ENCODE results near the gene RBM28.

RBM28 gene

GRCh38 chr7:128374041-128374440 is 30.3 kb upstream of the RBM28 start:
- DNase-seq (ENCODE audit: low spot score): no peak

- no peak for DNase-seq (ENCODE audit: low spot score)
Measured at GRCh38 chr7:128373606-128374005, 29.9 kb upstream of the RBM28 start.

- no peak for DNase-seq (ENCODE audit: low spot score)
Measured at GRCh38 chr7:128370491-128370890, 26.8 kb upstream of the RBM28 start.

GRCh38 chr7:128366986-128367385 is 23.3 kb upstream of the RBM28 start:
- no peak for DNase-seq (ENCODE audit: low spot score)

GRCh38 chr7:128366300-128366699 is 22.6 kb upstream of the RBM28 start:
- no peak for DNase-seq (ENCODE audit: low spot score)

- no peak for DNase-seq (ENCODE audit: low spot score)
Measured at GRCh38 chr7:128365432-128365831, 21.7 kb upstream of the RBM28 start.

- no peak for DNase-seq (ENCODE audit: low spot score)
Measured at GRCh38 chr7:128364166-128364870, 20.6 kb upstream of the RBM28 start.

- DNase-seq (ENCODE audit: low spot score): no peak
Measured at GRCh38 chr7:128363261-128363721, 19.6 kb upstream of the RBM28 start.

GRCh38 chr7:128362670-128363069 is 19.0 kb upstream of the RBM28 start:
- DNase-seq (ENCODE audit: low spot score): no peak

- DNase-seq (ENCODE audit: low spot score): no peak
Measured at GRCh38 chr7:128361411-128362379, 18.0 kb upstream of the RBM28 start, which contains the start of gene PRRT4. PRRT4 (minus strand) TSS chr7:128361690.

- no peak for DNase-seq (ENCODE audit: low spot score)
Measured at GRCh38 chr7:128360359-128360678, 16.6 kb upstream of the RBM28 start.

GRCh38 chr7:128359939-128360338 is 16.2 kb upstream of the RBM28 start:
- no peak for DNase-seq (ENCODE audit: low spot score)

GRCh38 chr7:128359336-128359735 is 15.6 kb upstream of the RBM28 start:
- DNase-seq (ENCODE audit: low spot score): no peak

- no peak for DNase-seq (ENCODE audit: low spot score)
Measured at GRCh38 chr7:128358233-128358632, 14.5 kb upstream of the RBM28 start.

GRCh38 chr7:128357217-128357613 is 13.5 kb upstream of the RBM28 start:
- no peak for DNase-seq (ENCODE audit: low spot score)

- DNase-seq (ENCODE audit: low spot score): no peak
Measured at GRCh38 chr7:128356546-128357216, 13.0 kb upstream of the RBM28 start.

GRCh38 chr7:128353610-128354009 is 9.9 kb upstream of the RBM28 start:
- DNase-seq (ENCODE audit: low spot score): no peak

- no peak for DNase-seq (ENCODE audit: low spot score)
Measured at GRCh38 chr7:128353189-128353588, 9.5 kb upstream of the RBM28 start.

GRCh38 chr7:128352636-128353035 is 8.9 kb upstream of the RBM28 start:
- DNase-seq (ENCODE audit: low spot score): no peak

- peak; percentile 42 for DNase-seq (ENCODE audit: low spot score)
Measured at GRCh38 chr7:128352153-128352537, 8.4 kb upstream of the RBM28 start.

GRCh38 chr7:128351296-128352152 is 7.8 kb upstream of the RBM28 start:
- no peak for DNase-seq (ENCODE audit: low spot score)

All from kidney capillary endothelial cell (primary cell).